H1 (cell line): ENCODE measurements around the gene WDR54. TPM values are rescaled to one million over a fixed set of nuclear protein-coding genes. Genes with fewer than 3 reads are reported as not detected.

Source experiments
- CTCF ChIA-PET: fragments of 300-600 bp; sonication (Branson Sonifier 250); formaldehyde crosslinking; loops from one replicate; lab custom pipeline; 2021; ENCODE audit not compliant: partially characterized antibody; lab: Charles Lee
- POLR2A ChIA-PET: fragments of 300-600 bp; sonication (Branson Sonifier 250); formaldehyde crosslinking; loops from one replicate; lab custom pipeline; 2021; ENCODE audit warnings: inconsistent platforms; ENCODE audit not compliant: partially characterized antibody; lab: Charles Lee
- DNase-seq, 2 experiments: peaks; one replicate each; pipeline versions ENCODE4 v3.0.0 to v3.0.0-alpha.2; 2010 to 2022; ENCODE audit warnings: low spot score in 2 of 2, low read depth in 1 of 2, mixed read lengths in 1 of 2
- FAIRE-seq: peaks from 2 replicates; lab custom pipeline; 2011; peaks lifted over from hg19 to GRCh38; lab: Jason Lieb, UNC
- H2AFZ ChIP-seq: 2 replicates; pipeline ENCODE4 v1.8.1; 2012; ENCODE audit warnings: low read length, inconsistent platforms
- H2AK5ac ChIP-seq: 2 replicates; pipeline ENCODE4 v1.6.1; 2013; ENCODE audit warnings: low read depth, low read length
- H2BK120ac ChIP-seq: replicated peaks from 2 replicates; pipeline ENCODE3; 2013; ENCODE audit warnings: low read depth, low read length, inconsistent platforms
- H2BK12ac ChIP-seq: 2 replicates; pipeline ENCODE4 v1.6.1; 2013; ENCODE audit warnings: low read depth, low read length
- H2BK15ac ChIP-seq: 2 replicates; pipeline ENCODE4 v1.6.1; 2013; ENCODE audit warnings: low read length
- H2BK20ac ChIP-seq: 2 replicates; pipeline ENCODE4 v1.6.1; 2013; ENCODE audit warnings: low read length
- H2BK5ac ChIP-seq: 2 replicates; pipeline ENCODE4 v1.6.1; 2013; ENCODE audit warnings: low read depth, low read length
- H3K14ac ChIP-seq: 2 replicates; pipeline ENCODE4 v1.6.1; 2013; ENCODE audit warnings: inconsistent platforms; ENCODE audit not compliant: insufficient read length
- H3K18ac ChIP-seq: 2 replicates; pipeline ENCODE4 v1.6.1; 2013; ENCODE audit warnings: low read length; ENCODE audit errors: extremely low read depth
- H3K23ac ChIP-seq: 2 replicates; pipeline ENCODE4 v1.6.1; 2013; ENCODE audit warnings: inconsistent platforms; ENCODE audit not compliant: insufficient read length
- H3K23me2 ChIP-seq: 2 replicates; pipeline ENCODE4 v1.6.1; 2013; ENCODE audit warnings: low read depth, low read length
- H3K27ac ChIP-seq: 2 replicates; pipeline ENCODE4 v1.6.1; 2011; ENCODE audit warnings: low read depth, low read length, inconsistent platforms
- H3K27me3 ChIP-seq, 4 experiments: replicated peaks in 1 of 4; 1 replicate in 1 of 4; 2 replicates in 3 of 4; pipeline versions ENCODE4 v1.6.1 to v1.8.1; 2011 to 2013; ENCODE audit warnings: low read length in 3 of 4, mild to moderate bottlenecking in 3 of 4, inconsistent platforms in 2 of 4, mixed read lengths in 2 of 4, moderate library complexity in 1 of 4; ENCODE audit not compliant: control insufficient read depth in 3 of 4, insufficient read depth in 3 of 4; ENCODE audit errors: extremely low read depth in 1 of 4
- H3K36me3 ChIP-seq, 4 experiments: 2 replicates each; pipeline versions ENCODE4 v1.6.1 to v1.8.1; 2011 to 2013; ENCODE audit warnings: mild to moderate bottlenecking in 4 of 4, low read length in 3 of 4, moderate library complexity in 2 of 4, control low read depth in 1 of 4, inconsistent platforms in 1 of 4; ENCODE audit not compliant: insufficient read depth in 4 of 4, control insufficient read depth in 2 of 4
- H3K4ac ChIP-seq: replicated peaks from 2 replicates; pipeline ENCODE3; 2013; ENCODE audit warnings: low read length, low read depth, mixed read lengths, inconsistent platforms; ENCODE audit not compliant: insufficient read length
- H3K4me1 ChIP-seq, 4 experiments: replicated peaks in 1 of 4; 1 replicate in 1 of 4; 2 replicates in 3 of 4; pipeline versions ENCODE4 v1.6.1 to v1.8.1; 2011 to 2013; ENCODE audit warnings: low read length in 3 of 4, inconsistent platforms in 2 of 4, mixed read lengths in 1 of 4; ENCODE audit not compliant: insufficient read depth in 4 of 4, control insufficient read depth in 3 of 4
- H3K4me2 ChIP-seq, 2 experiments: 2 replicates each; pipeline versions ENCODE4 v1.6.1 to v1.8.1; 2011 to 2013; ENCODE audit warnings: low read depth in 2 of 2, low read length in 2 of 2, control low read depth in 1 of 2, inconsistent platforms in 1 of 2, mild to moderate bottlenecking in 1 of 2; ENCODE audit not compliant: insufficient read depth in 1 of 2
- H3K4me3 ChIP-seq, 4 experiments: fragments of 200-600, 300-600 bp in 1 of 4; sonication (generic), shearing (Covaris generic), sonication (Bioruptor Twin) in 1 of 4; 2 replicates each; pipeline versions ENCODE4 v1.5.1 to v1.8.1; 2011 to 2016; ENCODE audit warnings: low read length in 4 of 4, low read depth in 3 of 4, control low read depth in 2 of 4, inconsistent platforms in 2 of 4, mild to moderate bottlenecking in 2 of 4, mixed read lengths in 1 of 4, moderate library complexity in 1 of 4; ENCODE audit not compliant: insufficient read depth in 2 of 4; ENCODE audit errors: extremely low read depth in 1 of 4
- H3K56ac ChIP-seq: replicated peaks from 2 replicates; pipeline ENCODE3; 2013; ENCODE audit warnings: low read depth, mild to moderate bottlenecking, mixed read lengths, low read length, inconsistent platforms; ENCODE audit not compliant: insufficient read length
- H3K79me1 ChIP-seq: 2 replicates; pipeline ENCODE4 v1.6.1; 2013; ENCODE audit warnings: low read depth, low read length, control low read depth
- H3K79me2 ChIP-seq, 2 experiments: 2 replicates each; pipeline versions ENCODE4 v1.6.1 to v1.8.1; 2012 to 2013; ENCODE audit warnings: low read length in 2 of 2, mild to moderate bottlenecking in 2 of 2, inconsistent platforms in 1 of 2; ENCODE audit not compliant: insufficient read depth in 2 of 2, control insufficient read depth in 1 of 2
- H3K9ac ChIP-seq, 4 experiments: replicated peaks in 1 of 4; 1 replicate in 1 of 4; 2 replicates in 3 of 4; pipeline versions ENCODE4 v1.6.1 to v1.8.1; 2011 to 2013; ENCODE audit warnings: low read depth in 3 of 4, low read length in 3 of 4, control low read depth in 2 of 4, mild to moderate bottlenecking in 2 of 4, moderate library complexity in 2 of 4, inconsistent platforms in 1 of 4; ENCODE audit errors: extremely low read depth in 1 of 4
- H3K9me3 ChIP-seq, 2 experiments: 2 replicates each; pipeline versions ENCODE4 v1.6.1 to v1.8.1; 2012 to 2013; ENCODE audit warnings: mild to moderate bottlenecking in 2 of 2, moderate library complexity in 2 of 2, control low read depth in 1 of 2, inconsistent platforms in 1 of 2, low read depth in 1 of 2, low read length in 1 of 2, mixed read lengths in 1 of 2; ENCODE audit not compliant: insufficient read depth in 2 of 2
- H4K20me1 ChIP-seq, 2 experiments: replicated peaks in 1 of 2; 2 replicates each; pipeline versions ENCODE3 to v1.8.1; 2011 to 2013; ENCODE audit warnings: inconsistent platforms in 2 of 2, low read length in 2 of 2, mild to moderate bottlenecking in 1 of 2; ENCODE audit not compliant: insufficient read depth in 2 of 2, control insufficient read depth in 1 of 2
- H4K5ac ChIP-seq: 2 replicates; pipeline ENCODE4 v1.6.1; 2013; ENCODE audit warnings: low read length, low read depth, mixed read lengths, inconsistent platforms; ENCODE audit not compliant: insufficient read length
- H4K8ac ChIP-seq: 2 replicates; pipeline ENCODE4 v1.8.0; 2013; ENCODE audit warnings: mild to moderate bottlenecking, moderate library complexity, low read length, inconsistent platforms; ENCODE audit not compliant: insufficient read depth; ENCODE audit errors: extremely low read depth
- H4K91ac ChIP-seq: replicated peaks from 2 replicates; pipeline ENCODE3; 2013; ENCODE audit warnings: low read length, mixed read lengths, inconsistent platforms; ENCODE audit not compliant: insufficient read length
- CBX5 ChIP-seq: fragments of 300-800, 300-1000 bp; sonication (generic); IDR thresholded peaks from 2 replicates; pipeline ENCODE4 v1.7.1; 2016; ENCODE audit warnings: antibody characterized with exemption, low read length, low read depth
- CEBPB ChIP-seq: IDR thresholded peaks from 2 replicates; pipeline ENCODE4 v1.6.1; 2012; ENCODE audit warnings: low read depth, low read length
- KDM4A ChIP-seq: IDR thresholded peaks from one replicate; pipeline ENCODE4 v1.7.1; 2012; ENCODE audit warnings: low read depth, mild to moderate bottlenecking, moderate library complexity, low read length, inconsistent platforms; ENCODE audit not compliant: severe bottlenecking
- RXRA ChIP-seq: IDR thresholded peaks from 2 replicates; pipeline ENCODE4 v1.6.1; 2011; ENCODE audit warnings: low read depth, mild to moderate bottlenecking, low read length, moderate library complexity; ENCODE audit not compliant: insufficient read depth
- WGBS, 2 experiments: shearing (Covaris generic) in 1 of 2; methylation state at CpG; one replicate each; pipeline versions ENCODE4 v1.1.6 to v1.1.7; 2013 to 2015; ENCODE audit warnings: low lambda C conversion rate in 2 of 2, mixed read lengths in 2 of 2, inconsistent platforms in 1 of 2, low coverage in 1 of 2, missing lambda C conversion rate in 1 of 2; ENCODE audit not compliant: insufficient replicate concordance in 2 of 2, insufficient coverage in 1 of 2, insufficient read length in 1 of 2; ENCODE audit errors: extremely low coverage in 1 of 2, missing lambda C conversion rate in 1 of 2; 5-methylcytosine and 5-hydroxymethylcytosine counted together
- polyA plus RNA-seq, 7 experiments: library from polyadenylated mRNA; depleted of rRNA in 3 of 7; stranded (reverse) in 5 of 7; unstranded in 2 of 7; fragments of >200 nt in 5 of 7; fragments of 200-250 nt in 2 of 7; gene quantifications; 1 replicate in 5 of 7; 2 replicates in 1 of 7; 4 replicates in 1 of 7; pipeline versions ENCODE4 v1.2.1 to v1.2.3, GENCODE V29; 2011 to 2013; ENCODE audit warnings: missing spikeins in 2 of 7, mixed read lengths in 2 of 7
- total RNA-seq: library from RNA; stranded (reverse); fragmentation: NEBNext Ultra II Directional; extraction: Animal tissue kit (Norgen Biotek cat#: 25700); gene quantifications from 2 replicates; pipeline ENCODE4 v1.2.1, GENCODE V29; 2021

Gene WDR54
- total and polyA plus RNA-seq, 2 of the 8 experiments (the other 6 are each of a cell fraction or from before 2014, with no cell fraction given): 41.6 to 125 TPM

DNA sequence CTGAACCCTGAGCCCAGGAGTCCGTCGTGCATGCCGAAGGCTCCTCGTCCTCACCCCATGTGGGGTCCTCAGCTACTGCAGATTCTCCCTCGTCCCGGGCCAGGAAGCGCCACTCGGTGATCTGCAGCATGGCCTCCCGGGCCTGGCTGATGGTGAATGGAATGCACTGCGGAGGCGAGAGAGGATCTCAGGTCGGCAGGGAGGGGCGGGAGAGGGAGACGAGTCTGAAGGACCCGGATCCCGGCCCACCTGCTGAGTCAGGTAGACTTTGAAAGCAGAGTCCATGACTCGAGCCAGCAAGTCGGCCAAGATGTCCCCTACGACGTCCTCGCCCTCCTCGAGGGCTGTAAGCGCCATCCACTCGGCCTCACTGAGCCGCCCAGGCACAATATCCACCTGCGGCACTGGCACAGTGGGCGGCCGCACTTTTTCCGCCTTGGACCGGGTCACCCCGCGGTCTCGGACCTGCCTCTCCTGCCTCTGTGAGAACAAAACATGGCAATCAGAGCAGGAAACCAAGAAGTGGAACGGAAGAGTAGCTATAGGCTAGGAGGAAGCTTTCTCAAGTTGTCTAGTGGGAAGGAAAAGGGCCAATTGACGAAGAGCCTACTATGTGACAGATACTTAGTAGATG, 5.7 kb upstream of the WDR54 start:
- no peaks in the 10 kb centered on the region for H3K9me3 ChIP-seq
- peak overlapping the region in 1 of 2 experiments; percentile 52; a peak in 1 of 4 replicates for H3K4me2 ChIP-seq
- no peak overlapping the region for H3K18ac ChIP-seq
- no peak overlapping the region for H3K56ac ChIP-seq
- no peaks in the 10 kb centered on the region for H3K23me2 ChIP-seq
- ChIA-PET POLR2A (interaction anchor here (1.6 kb wide), 1 partner anchor 12 kb away, joined by 3 read pairs; no protein-coding TSS in a partner anchor), CTCF (interaction anchor here (0.7 to 1.4 kb wide), 6 partner anchors 13 to 81 kb away, joined by 3 to 6 read pairs (median 4); partner anchors contain the start of gene MOGS)
- H4K8ac ChIP-seq: peak overlapping the region; percentile 71
- no peaks in the 10 kb centered on the region for H3K79me2 ChIP-seq
- peak overlapping the region; percentile 78; the same call in 1 of the 2 replicates for H2BK5ac ChIP-seq
- no peak overlapping the region for H4K5ac ChIP-seq
- H2AK5ac ChIP-seq: no peak overlapping the region
- H3K14ac ChIP-seq: no peak overlapping the region
- H3K79me1 ChIP-seq: no peaks in the 10 kb centered on the region
- no peak overlapping the region for H3K23ac ChIP-seq
- peaks cover 0 to 13% (median 0%) of the 10 kb centered on the region in 4 experiments; a peak in 3 of 7 replicates for H3K4me1 ChIP-seq
- no peaks in the 10 kb centered on the region for H3K27me3 ChIP-seq
- no peaks in the 10 kb centered on the region for H4K20me1 ChIP-seq
- H2BK12ac ChIP-seq: no peak overlapping the region
- no peak overlapping the region for H4K91ac ChIP-seq
- H3K36me3 ChIP-seq: no peaks in the 10 kb centered on the region
- no peak overlapping the region for H3K4ac ChIP-seq
- TF ChIP-seq RXRA (no peak), CBX5 (no peak), KDM4A (no peak), CEBPB (no peak)
- no peak overlapping the region; the same call in 1 of the 2 replicates for H2BK15ac ChIP-seq
- no peak overlapping the region for H2BK20ac ChIP-seq
- no peak for FAIRE-seq
- no peak overlapping the region for H3K9ac ChIP-seq
- H2BK120ac ChIP-seq: no peak overlapping the region
- H3K27ac ChIP-seq: no peak overlapping the region
- DNase-seq: no peak
- H3K4me3 ChIP-seq: no peak overlapping the region; a peak in 1 of 8 replicates
- H2AFZ ChIP-seq: no peak overlapping the region
- WGBS, 2 experiments: 91% methylated on average over 29 of the region's 35 CpGs; no CpG with 5 or more reads in 1 of the 2 experiments
